ENCODE results near the gene SLC23A3. TPM values are rescaled to one million over a fixed set of nuclear protein-coding genes. Genes with fewer than 3 reads are reported as not detected.

Gene SLC23A3
- total RNA-seq, 1 experiment from 2014 or later = 0.59 TPM

GRCh38 chr2:219186754-219187456 lies 17.1 kb upstream of the SLC23A3 start:
- H3K9me3 Mint-ChIP-seq = no peaks in the 10 kb centered on the region
- H3K27me3 Mint-ChIP-seq (ENCODE audit: low read depth) = peaks cover 3% of the 10 kb centered on the region; the same call in 1 of the 2 replicates
- ChIA-PET POLR2A (no interaction called here), CTCF (no interaction called here)
- H3K4me1 Mint-ChIP-seq = no peaks in the 10 kb centered on the region
- H3K36me3 Mint-ChIP-seq = peaks cover 13% of the 10 kb centered on the region; the same call in 1 of the 2 replicates
- DNase-seq (ENCODE audit: low spot score) (no peak), ATAC-seq (no peak)
- no peak overlapping the region; the same call in 1 of the 2 replicates for H3K27ac Mint-ChIP-seq
- H3K4me3 Mint-ChIP-seq = no peak overlapping the region
- TF ChIP-seq CDX4 (CRISPR knock-in tag; IDR thresholded peaks at IDR 0.05; ENCODE audit: borderline replicate concordance) (no peak), ZNF263 (CRISPR knock-in tag; IDR thresholded peaks at IDR 0.05; ENCODE audit: low read depth) (no peak), HMGA2 (CRISPR knock-in tag; IDR thresholded peaks at IDR 0.05) (no peak), E2F5 (CRISPR knock-in tag; IDR thresholded peaks at IDR 0.05) (no peak), JUN (CRISPR knock-in tag; IDR thresholded peaks at IDR 0.05) (no peak), MXD4 (CRISPR knock-in tag; IDR thresholded peaks at IDR 0.05; ENCODE audit: borderline replicate concordance) (no peak)

- no peak for ATAC-seq
- Mint-ChIP-seq H3K27me3 (ENCODE audit: low read depth) (no peaks in the 10 kb centered on the region), H3K4me1 (peaks cover 3% of the 10 kb centered on the region), H3K36me3 (peaks cover 27% of the 10 kb centered on the region), H3K4me3 (no peak overlapping the region), H3K27ac (no peak overlapping the region), H3K9me3 (no peaks in the 10 kb centered on the region)
- ChIA-PET POLR2A (no interaction called here), CTCF (no interaction called here)
- no peak for DNase-seq (ENCODE audit: low spot score)
- no peak for TF ChIP-seq CTCF (IDR thresholded peaks at IDR 0.05)
- TF ChIP-seq ELF4 (CRISPR knock-in tag; IDR thresholded peaks at IDR 0.05; ENCODE audit: low read depth) = no peak
- no peak for TF ChIP-seq SMAD4 (CRISPR knock-in tag; IDR thresholded peaks at IDR 0.05)
- no peak for TF ChIP-seq USF1 (CRISPR knock-in tag; IDR thresholded peaks at IDR 0.05)
- TF ChIP-seq ZNF671 (CRISPR knock-in tag; IDR thresholded peaks at IDR 0.05) = no peak
- TF ChIP-seq TP53 (CRISPR knock-in tag; IDR thresholded peaks at IDR 0.05) = no peak
- TF ChIP-seq IRF1 (CRISPR knock-in tag; IDR thresholded peaks at IDR 0.05) = no peak
- no peak for TF ChIP-seq TEAD4 (CRISPR knock-in tag; IDR thresholded peaks at IDR 0.05)
- no peak for TF ChIP-seq MAX (CRISPR knock-in tag; IDR thresholded peaks at IDR 0.05)
Observed at GRCh38 chr2:219184121-219184520, 14.3 kb upstream of the SLC23A3 start.

GRCh38 chr2:219183151-219183772 lies 13.4 kb upstream of the SLC23A3 start:
- ChIA-PET POLR2A (no interaction called here), CTCF (no interaction called here)
- TF ChIP-seq MAX (CRISPR knock-in tag; IDR thresholded peaks at IDR 0.05) (no peak), CREB1 (CRISPR knock-in tag; IDR thresholded peaks at IDR 0.05) (no peak), ZNF423 (CRISPR knock-in tag; IDR thresholded peaks at IDR 0.05) (no peak), AFF4 (CRISPR knock-in tag; IDR thresholded peaks at IDR 0.05; ENCODE audit: borderline replicate concordance) (no peak), E2F1 (CRISPR knock-in tag; IDR thresholded peaks at IDR 0.05) (no peak)
- H3K36me3 Mint-ChIP-seq = peaks cover 27% of the 10 kb centered on the region
- H3K4me3 Mint-ChIP-seq = no peak overlapping the region
- no peak for DNase-seq (ENCODE audit: low spot score)
- no peak overlapping the region for H3K27ac Mint-ChIP-seq
- no peak for ATAC-seq
- H3K27me3 Mint-ChIP-seq (ENCODE audit: low read depth) = no peaks in the 10 kb centered on the region
- H3K9me3 Mint-ChIP-seq = no peaks in the 10 kb centered on the region
- peaks cover 7% of the 10 kb centered on the region for H3K4me1 Mint-ChIP-seq
